Skeletal muscle satellite cell (primary cell): ENCODE data around the gene DDX24. TPM values are rescaled to one million over a fixed set of nuclear protein-coding genes. Genes with fewer than 3 reads are reported as not detected.
A peak's percentile ranks its signal among the peaks of the same experiment; 100 is the strongest.

ENCODE experiments used
- H3K27me3 ChIP-seq: 2 replicates; pipeline ENCODE4 v1.7.0; 2013; ENCODE audit warnings: low read length; ENCODE audit not compliant: control insufficient read depth, insufficient read depth
- H3K36me3 ChIP-seq: 2 replicates; pipeline ENCODE4 v1.7.0; 2013; ENCODE audit warnings: mild to moderate bottlenecking, control low read depth, low read length; ENCODE audit not compliant: insufficient read depth
- H3K4me1 ChIP-seq: 2 replicates; pipeline ENCODE4 v1.7.0; 2013; ENCODE audit warnings: low read length; ENCODE audit not compliant: control insufficient read depth, insufficient read depth
- H3K4me2 ChIP-seq: 2 replicates; pipeline ENCODE4 v1.7.0; 2013; ENCODE audit warnings: mild to moderate bottlenecking, low read length
- H3K4me3 ChIP-seq: 2 replicates; pipeline ENCODE4 v1.7.0; 2013; ENCODE audit warnings: low read length
- H3K9ac ChIP-seq: 2 replicates; pipeline ENCODE4 v1.7.0; 2013; ENCODE audit warnings: mild to moderate bottlenecking, low read depth, low read length, moderate library complexity
- H3K9me3 ChIP-seq: replicated peaks from 2 replicates; pipeline ENCODE4 v1.7.0; 2013; ENCODE audit warnings: mild to moderate bottlenecking, control low read depth, low read length
- total RNA-seq: library from RNA; depleted of rRNA; stranded (reverse); fragments of >200 nt; gene quantifications from 2 replicates; pipeline ENCODE4 v1.2.3, GENCODE V29; 2012; rRNA removed

The DDX24 gene
- 105 and 122 TPM in 2 replicates for total RNA-seq

GRCh38 chr14:94080621-94081385, at the start of gene DDX24, which contains the start of gene IFI27L1:
Gene DDX24, minus strand, starts transcription at chr14:94081202. Its CDS starts 1,460 bp downstream, at chr14:94079742.
Gene IFI27L1, plus strand, starts transcription at chr14:94081310. Its CDS starts 15,628 bp downstream, at chr14:94096938.
- H3K4me3 ChIP-seq: peak within 1 kb of the TSS; percentile 97
- H3K36me3 ChIP-seq: peaks cover 25% of the 10 kb centered on the region
- H3K4me2 ChIP-seq: peak within 1 kb of the TSS; percentile 85
- H3K27me3 ChIP-seq: no peaks in the 10 kb centered on the region
- H3K9me3 ChIP-seq: peaks cover 3% of the 10 kb centered on the region
- H3K9ac ChIP-seq: peak within 1 kb of the TSS; percentile 98
- peaks cover 32% of the 10 kb centered on the region for H3K4me1 ChIP-seq

- peaks cover 6% of the 10 kb centered on the region for H3K27me3 ChIP-seq
- peaks cover 7% of the 10 kb centered on the region for H3K36me3 ChIP-seq
- H3K9me3 ChIP-seq: no peaks in the 10 kb centered on the region
- H3K4me1 ChIP-seq: peaks cover 17% of the 10 kb centered on the region
- peak overlapping the region; percentile 83 for H3K4me3 ChIP-seq
- H3K4me2 ChIP-seq: peak overlapping the region; percentile 96
- H3K9ac ChIP-seq: peak overlapping the region; percentile 83
These were observed 48.9 kb upstream of the DDX24 start for GRCh38 chr14:94129758-94130414.

GRCh38 chr14:94129111-94129757, 48.2 kb upstream of the DDX24 start, which contains the start of gene IFI27L2:
Gene IFI27L2, minus strand, starts transcription at chr14:94129604. Its CDS starts 40 bp downstream, at chr14:94129564.
- Histone ChIP-seq H3K4me3 (peak within 1 kb of the TSS; percentile 83), H3K36me3 (peaks cover 7% of the 10 kb centered on the region), H3K4me1 (peaks cover 17% of the 10 kb centered on the region), H3K9me3 (no peaks in the 10 kb centered on the region), H3K27me3 (peaks cover 6% of the 10 kb centered on the region), H3K4me2 (peak within 1 kb of the TSS; percentile 96), H3K9ac (peak within 1 kb of the TSS; percentile 83)

GRCh38 chr14:94128216-94128839, 47.3 kb upstream of the DDX24 start:
- peaks cover under 1% of the 10 kb centered on the region for H3K27me3 ChIP-seq
- peak overlapping the region; percentile 83 for H3K4me3 ChIP-seq
- no peaks in the 10 kb centered on the region for H3K9me3 ChIP-seq
- peaks cover 7% of the 10 kb centered on the region for H3K36me3 ChIP-seq
- peaks cover 17% of the 10 kb centered on the region for H3K4me1 ChIP-seq
- H3K4me2 ChIP-seq: peak overlapping the region; percentile 96
- H3K9ac ChIP-seq: peak overlapping the region; percentile 83

GRCh38 chr14:94127330-94127729, 46.3 kb upstream of the DDX24 start:
- H3K4me1 ChIP-seq: peaks cover 17% of the 10 kb centered on the region
- peaks cover 7% of the 10 kb centered on the region for H3K36me3 ChIP-seq
- no peak overlapping the region for H3K4me2 ChIP-seq
- H3K9me3 ChIP-seq: no peaks in the 10 kb centered on the region
- H3K9ac ChIP-seq: no peak overlapping the region
- no peaks in the 10 kb centered on the region for H3K27me3 ChIP-seq
- no peak overlapping the region for H3K4me3 ChIP-seq

- Histone ChIP-seq H3K4me3 (no peak overlapping the region), H3K9ac (no peak overlapping the region), H3K4me2 (no peak overlapping the region), H3K9me3 (no peaks in the 10 kb centered on the region), H3K4me1 (peaks cover 19% of the 10 kb centered on the region), H3K36me3 (peaks cover 7% of the 10 kb centered on the region), H3K27me3 (no peaks in the 10 kb centered on the region)
These were observed 45.8 kb upstream of the DDX24 start for GRCh38 chr14:94126800-94127199.

GRCh38 chr14:94126419-94126677, 45.3 kb upstream of the DDX24 start:
- no peak overlapping the region for H3K4me2 ChIP-seq
- H3K36me3 ChIP-seq: peaks cover 7% of the 10 kb centered on the region
- no peaks in the 10 kb centered on the region for H3K9me3 ChIP-seq
- no peak overlapping the region for H3K9ac ChIP-seq
- no peaks in the 10 kb centered on the region for H3K27me3 ChIP-seq
- peaks cover 23% of the 10 kb centered on the region for H3K4me1 ChIP-seq
- no peak overlapping the region for H3K4me3 ChIP-seq

GRCh38 chr14:94125659-94126418, 44.8 kb upstream of the DDX24 start:
- Histone ChIP-seq H3K4me3 (no peak overlapping the region), H3K27me3 (no peaks in the 10 kb centered on the region), H3K4me2 (no peak overlapping the region), H3K4me1 (peaks cover 28% of the 10 kb centered on the region), H3K36me3 (peaks cover 7% of the 10 kb centered on the region), H3K9ac (no peak overlapping the region), H3K9me3 (no peaks in the 10 kb centered on the region)

- H3K36me3 ChIP-seq: peaks cover 7% of the 10 kb centered on the region
- no peak overlapping the region for H3K9ac ChIP-seq
- peaks cover 9% of the 10 kb centered on the region for H3K9me3 ChIP-seq
- no peaks in the 10 kb centered on the region for H3K27me3 ChIP-seq
- no peak overlapping the region for H3K4me2 ChIP-seq
- peaks cover 28% of the 10 kb centered on the region for H3K4me1 ChIP-seq
- no peak overlapping the region for H3K4me3 ChIP-seq
These were observed 43.8 kb upstream of the DDX24 start for GRCh38 chr14:94124582-94125377.

- peaks cover 15% of the 10 kb centered on the region for H3K9me3 ChIP-seq
- H3K27me3 ChIP-seq: no peaks in the 10 kb centered on the region
- H3K36me3 ChIP-seq: peaks cover 7% of the 10 kb centered on the region
- H3K4me2 ChIP-seq: no peak overlapping the region
- peaks cover 25% of the 10 kb centered on the region for H3K4me1 ChIP-seq
- no peak overlapping the region for H3K4me3 ChIP-seq
- no peak overlapping the region for H3K9ac ChIP-seq
These were observed 42.9 kb upstream of the DDX24 start for GRCh38 chr14:94123868-94124267.
